HG02571 (cell line): Measurements from ENCODE around the gene OTOP3.
"Not testable (repeated sequence)": the region's sequence is repeated elsewhere in the genome, so short reads cannot be mapped to it uniquely, and the experiment has no call there.

ENCODE experiments used
- ATAC-seq: cut with Tn5 transposase; IDR thresholded peaks from one replicate; pipeline ENCODE4 v1.9.1; 2021; ENCODE audit warnings: mild to moderate bottlenecking, moderate library complexity; ENCODE audit not compliant: unreplicated experiment

The OTOP3 gene

GRCh38 chr17:74959826-74960515 lies 24.3 kb downstream of the OTOP3 start:
- ATAC-seq = no peak

- ATAC-seq = no peak
Observed at GRCh38 chr17:74960570-74961342, 25.1 kb downstream of the OTOP3 start.

GRCh38 chr17:74961657-74962350 lies 26.1 kb downstream of the OTOP3 start:
- ATAC-seq = no peak

- ATAC-seq = no peak
Observed at GRCh38 chr17:74962622-74963394, 27.1 kb downstream of the OTOP3 start.

- no peak for ATAC-seq
Observed at GRCh38 chr17:74963656-74964055, 28.0 kb downstream of the OTOP3 start.

- ATAC-seq = no peak
Observed at GRCh38 chr17:74964246-74964761, 28.6 kb downstream of the OTOP3 start.

GRCh38 chr17:74964988-74965622 lies 29.4 kb downstream of the OTOP3 start:
- no peak for ATAC-seq

GRCh38 chr17:74968361-74968780 lies 32.7 kb downstream of the OTOP3 start:
- ATAC-seq = no peak

- ATAC-seq = not testable (repeated sequence)
Observed at GRCh38 chr17:74969501-74969900, 33.8 kb downstream of the OTOP3 start.

- no peak for ATAC-seq
Observed at GRCh38 chr17:74970395-74970794, 34.7 kb downstream of the OTOP3 start.

- ATAC-seq = no peak
Observed at GRCh38 chr17:74971069-74971841, 35.6 kb downstream of the OTOP3 start.

GRCh38 chr17:74971842-74972106 lies 36.1 kb downstream of the OTOP3 start:
- ATAC-seq = no peak

- ATAC-seq = no peak
Observed at GRCh38 chr17:74972107-74972972, 36.6 kb downstream of the OTOP3 start, which contains the start of gene HID1. HID1 (minus strand) TSS chr17:74972759; CDS start chr17:74972656, 103 bp downstream.

GRCh38 chr17:74972973-74973328 lies 37.3 kb downstream of the OTOP3 start:
- no peak for ATAC-seq

GRCh38 chr17:74975943-74976342 lies 40.2 kb downstream of the OTOP3 start:
- ATAC-seq = no peak

GRCh38 chr17:74977802-74978201 lies 42.1 kb downstream of the OTOP3 start:
- ATAC-seq = no peak

- no peak for ATAC-seq
Observed at GRCh38 chr17:74978240-74978639, 42.5 kb downstream of the OTOP3 start.

- no peak for ATAC-seq
Observed at GRCh38 chr17:74979408-74980146, 43.9 kb downstream of the OTOP3 start.
